K562 (cell line): ENCODE results near the gene BTBD10.

ENCODE experiments used
- CBFB ChIP-seq: sonication (generic); formaldehyde crosslinking; IDR thresholded peaks from 2 replicates; pipeline ENCODE4 v1.4.0; 2020; ENCODE audit warnings: mild to moderate bottlenecking, missing genetic modification reagents
- GABPA ChIP-seq: fragments of 200-800 bp; sonication (Bioruptor generic); conservative IDR thresholded peaks from 2 replicates; pipeline ENCODE4 v1.6.1; 2016; ENCODE audit warnings: low read depth, missing genetic modification characterization, missing compliant biosample characterization
- TF ChIP-seq, protein P1 (sequence below): fragments of 250-450 bp; sonication (Bioruptor Pico); IDR thresholded peaks from 2 replicates; pipeline ENCODE4 v1.8.0; 2022; ENCODE audit warnings: inconsistent platforms

GRCh38 chr11:13462901-13463778 is at the start of gene BTBD10:
- TF ChIP-seq GABPA (peak; percentile 40; the same call in 1 of the 2 replicates), CBFB (CRISPR knock-in tag) (no peak)
- TF ChIP-seq, protein P1, sequence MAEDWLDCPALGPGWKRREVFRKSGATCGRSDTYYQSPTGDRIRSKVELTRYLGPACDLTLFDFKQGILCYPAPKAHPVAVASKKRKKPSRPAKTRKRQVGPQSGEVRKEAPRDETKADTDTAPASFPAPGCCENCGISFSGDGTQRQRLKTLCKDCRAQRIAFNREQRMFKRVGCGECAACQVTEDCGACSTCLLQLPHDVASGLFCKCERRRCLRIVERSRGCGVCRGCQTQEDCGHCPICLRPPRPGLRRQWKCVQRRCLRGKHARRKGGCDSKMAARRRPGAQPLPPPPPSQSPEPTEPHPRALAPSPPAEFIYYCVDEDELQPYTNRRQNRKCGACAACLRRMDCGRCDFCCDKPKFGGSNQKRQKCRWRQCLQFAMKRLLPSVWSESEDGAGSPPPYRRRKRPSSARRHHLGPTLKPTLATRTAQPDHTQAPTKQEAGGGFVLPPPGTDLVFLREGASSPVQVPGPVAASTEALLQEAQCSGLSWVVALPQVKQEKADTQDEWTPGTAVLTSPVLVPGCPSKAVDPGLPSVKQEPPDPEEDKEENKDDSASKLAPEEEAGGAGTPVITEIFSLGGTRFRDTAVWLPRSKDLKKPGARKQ (CRISPR knock-in tag): no peak
